Frontal cortex (tissue), 4 donors: Measurements from ENCODE around the gene MACO1. TPM values are rescaled to one million over a fixed set of nuclear protein-coding genes. Genes with fewer than 3 reads are reported as not detected.
A peak's percentile ranks its signal among the peaks of the same experiment; 100 is the strongest.

Source experiments
- DNase-seq, 2 donors: peaks; one replicate each; pipeline ENCODE4 v3.0.0; 2012; ENCODE audit warnings: low spot score in 2 of 2
- FAIRE-seq: peaks from 2 replicates; lab custom pipeline; 2012; peaks lifted over from hg19 to GRCh38; lab: Jason Lieb, UNC
- total RNA-seq: library from RNA; depleted of rRNA; stranded (reverse); fragments of >200 nt; gene quantifications from one replicate; pipeline ENCODE4 v1.2.3, GENCODE V29; 2014
- donor health status: control.
- donor health status: control.
- donor health status: control.

The MACO1 gene
- total RNA-seq, 1 donor from 2014 or later, result 103 TPM

DNA sequence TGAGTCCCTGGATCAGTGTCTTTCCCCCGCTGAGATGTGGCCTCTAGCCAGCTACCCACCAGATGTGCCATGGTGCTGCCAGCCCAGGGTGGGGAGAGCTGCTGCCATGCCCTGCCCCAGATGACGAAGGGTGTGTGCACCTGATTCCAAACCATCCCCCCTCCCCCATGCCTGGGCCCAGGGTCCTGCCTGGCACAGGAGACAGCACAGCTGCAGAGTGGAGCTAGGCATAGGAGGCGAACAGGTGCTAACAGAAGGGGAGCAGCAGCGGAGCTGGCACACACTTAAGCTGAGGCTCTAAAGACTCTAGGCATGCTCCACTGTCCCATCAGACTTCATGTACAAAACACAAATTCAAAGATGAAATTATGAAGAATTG, 103.7 kb downstream of the MACO1 start:
- FAIRE-seq, result no peak
- no peak for DNase-seq

DNA sequence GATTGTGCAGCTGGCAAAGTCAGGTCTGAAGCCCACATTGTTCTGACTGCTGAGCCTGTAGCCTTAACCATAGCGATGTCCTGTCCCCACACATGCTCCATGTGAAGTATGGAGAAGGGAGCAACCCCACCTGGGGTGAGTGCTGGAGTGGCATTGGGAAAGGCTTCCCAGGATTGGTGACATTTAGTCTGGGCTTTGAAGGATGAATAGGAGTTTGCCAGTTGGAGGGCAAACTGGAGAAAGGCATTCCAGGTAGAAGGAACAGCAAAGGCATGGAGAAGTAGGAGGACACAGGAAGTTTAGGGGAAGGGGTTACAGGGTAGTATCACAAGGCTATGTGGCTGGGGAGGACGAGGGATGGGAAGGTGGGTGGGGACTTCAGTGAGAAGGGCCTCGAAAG, 105.4 kb downstream of the MACO1 start:
- DNase-seq (no peak), FAIRE-seq (no peak)

DNA sequence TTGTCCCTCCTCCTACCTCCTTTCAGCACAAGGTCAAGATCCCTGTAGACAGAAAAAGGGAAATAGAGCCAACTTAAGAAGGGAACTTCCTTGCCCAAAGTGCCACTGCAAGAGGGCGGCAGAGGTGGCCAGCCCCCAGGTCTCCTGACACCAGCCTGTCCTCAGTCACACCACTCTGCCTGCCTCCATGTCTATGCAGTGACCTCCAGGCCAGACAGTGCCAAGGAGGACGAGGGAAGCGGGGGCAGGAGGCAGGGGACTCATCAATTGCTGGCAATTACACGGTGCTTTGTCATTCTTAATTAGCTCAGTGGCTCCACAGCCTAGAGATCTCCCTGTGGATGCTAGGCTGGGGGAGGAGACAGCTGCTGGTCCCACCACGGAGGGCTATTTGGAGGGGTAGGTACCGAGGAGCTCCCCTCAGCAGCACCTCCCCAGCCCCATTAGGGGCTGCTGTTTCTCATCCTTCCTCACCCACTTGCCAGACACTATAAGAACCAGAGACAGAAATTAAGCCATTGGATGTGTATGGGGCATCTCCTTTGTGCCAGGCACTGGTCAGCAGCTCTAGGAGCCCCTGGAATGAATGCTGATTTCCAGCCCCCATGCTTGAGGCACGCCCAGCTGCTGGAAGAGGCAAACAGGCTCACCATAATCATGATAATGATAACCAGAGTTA, 106.6 kb downstream of the MACO1 start:
- FAIRE-seq (no peak), DNase-seq (no peak)

DNA sequence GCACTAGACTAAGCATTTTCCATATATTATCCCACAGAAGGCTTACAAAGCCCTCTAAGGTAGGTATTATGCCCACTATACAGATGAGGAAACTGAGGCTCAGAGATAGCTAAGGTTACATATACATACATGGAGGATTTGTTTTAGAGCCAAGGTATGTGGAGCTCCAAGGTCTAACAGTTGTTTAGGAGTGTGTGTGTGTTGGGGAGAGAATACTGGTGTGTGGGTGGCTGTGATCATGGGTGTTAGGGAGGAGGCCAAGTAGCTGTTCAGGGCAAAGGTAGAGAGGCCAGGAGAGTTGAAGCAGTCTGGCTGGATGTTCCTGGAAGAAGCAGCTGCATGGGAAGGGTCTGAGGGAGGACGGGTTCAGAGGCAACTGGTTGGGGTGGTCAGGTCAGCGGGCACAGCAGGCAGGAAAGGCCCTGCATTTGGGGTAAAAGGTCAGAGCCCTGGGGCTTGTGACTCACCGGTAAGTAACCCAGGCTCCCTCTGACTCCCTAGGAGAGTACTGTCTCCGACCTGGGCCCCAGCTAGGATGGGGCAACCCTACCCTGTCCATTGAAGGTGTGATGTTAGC, 107.6 kb downstream of the MACO1 start:
- DNase-seq (no peak), FAIRE-seq (no peak)

DNA sequence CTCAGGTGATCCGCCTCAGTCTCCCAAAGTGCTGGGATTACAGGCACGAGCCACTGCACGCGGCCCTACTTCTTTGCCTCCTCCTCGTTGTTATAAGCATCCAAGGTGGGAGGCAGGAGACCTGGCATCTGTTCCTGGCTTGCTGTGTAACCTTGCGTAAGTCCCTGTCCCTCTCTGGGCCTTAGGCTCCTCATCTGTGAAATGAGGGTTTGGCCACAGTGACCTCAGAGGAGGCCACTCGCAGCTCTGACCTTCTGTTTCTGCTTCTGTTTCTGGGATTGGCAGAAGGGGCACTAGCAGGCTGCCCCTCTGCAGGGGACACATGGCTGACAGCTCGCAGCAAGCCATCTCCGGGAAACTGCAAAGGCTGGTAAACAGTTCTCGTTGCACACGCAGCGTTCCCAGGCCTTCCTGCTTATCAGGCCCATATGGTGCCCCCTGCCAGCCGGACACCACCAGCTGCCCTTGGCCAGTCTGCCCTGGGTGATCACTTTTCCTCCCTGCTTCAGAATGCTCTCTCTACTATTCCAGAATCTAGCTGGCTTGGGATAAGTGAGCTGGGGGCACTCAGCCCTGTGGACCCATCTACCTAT, 110.1 kb downstream of the MACO1 start:
- no peak for DNase-seq

DNA sequence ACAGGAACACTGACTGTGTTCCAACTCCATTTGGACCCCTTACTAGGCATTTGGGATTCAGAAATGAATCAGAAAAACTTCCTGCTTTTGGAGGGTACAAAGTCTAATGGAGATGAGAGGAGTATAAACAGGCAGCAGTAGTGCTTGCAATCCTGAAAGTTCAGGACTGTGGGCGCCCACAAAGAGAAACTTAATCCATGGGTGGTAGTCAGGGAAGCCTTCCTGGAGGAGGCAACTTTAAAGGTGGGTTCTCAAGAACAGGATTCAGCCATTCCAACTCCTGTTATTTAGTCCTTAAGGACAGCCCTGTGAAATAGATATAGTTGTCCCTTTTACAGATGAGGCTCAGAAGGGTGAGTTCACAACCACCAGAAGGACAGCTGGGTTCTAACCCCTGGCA, 110.7 kb downstream of the MACO1 start:
- FAIRE-seq (no peak), DNase-seq (no peak)

More for the DNA sequence above, 110.1 kb downstream of the MACO1 start:
- no peak for FAIRE-seq

DNA sequence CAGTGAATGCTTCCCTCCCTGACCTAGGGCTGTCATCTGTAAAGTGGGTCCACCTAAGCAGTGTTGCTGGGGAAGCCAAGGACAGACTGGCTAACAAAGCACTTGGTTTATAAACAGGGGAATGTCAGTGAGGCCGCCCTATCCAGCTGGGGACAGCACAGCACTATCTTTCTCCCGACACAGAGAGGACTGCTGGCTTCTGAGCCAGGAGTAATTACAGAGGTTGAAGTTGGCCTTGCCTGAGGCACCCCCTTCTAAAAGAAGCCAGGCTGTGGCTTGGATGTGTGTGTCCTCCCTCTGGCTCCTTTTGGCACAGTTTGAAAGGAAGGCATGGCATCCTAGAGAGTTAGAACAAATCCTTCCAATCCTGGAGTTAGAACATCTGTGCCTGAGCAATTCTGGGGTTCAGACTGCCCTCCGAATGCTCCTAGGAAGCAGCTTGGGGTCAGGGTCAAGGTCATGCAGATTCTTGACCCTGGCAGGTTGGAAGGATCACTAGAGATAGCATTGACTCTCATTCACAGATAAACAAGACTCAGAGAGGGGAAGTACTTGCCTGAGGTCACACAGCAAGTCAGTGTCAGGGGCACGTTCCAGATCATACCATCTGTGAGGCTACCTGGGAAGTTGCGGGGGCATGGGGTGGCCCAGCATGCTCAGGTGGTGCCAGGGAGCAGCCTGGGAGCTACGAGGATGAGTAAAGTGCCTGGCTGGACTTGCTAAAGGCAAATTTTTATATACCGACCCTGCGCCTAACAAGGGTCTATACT, 111.4 kb downstream of the MACO1 start:
- no peak for FAIRE-seq
- DNase-seq, result peak in 1 of 2 donors; percentile 48

DNA sequence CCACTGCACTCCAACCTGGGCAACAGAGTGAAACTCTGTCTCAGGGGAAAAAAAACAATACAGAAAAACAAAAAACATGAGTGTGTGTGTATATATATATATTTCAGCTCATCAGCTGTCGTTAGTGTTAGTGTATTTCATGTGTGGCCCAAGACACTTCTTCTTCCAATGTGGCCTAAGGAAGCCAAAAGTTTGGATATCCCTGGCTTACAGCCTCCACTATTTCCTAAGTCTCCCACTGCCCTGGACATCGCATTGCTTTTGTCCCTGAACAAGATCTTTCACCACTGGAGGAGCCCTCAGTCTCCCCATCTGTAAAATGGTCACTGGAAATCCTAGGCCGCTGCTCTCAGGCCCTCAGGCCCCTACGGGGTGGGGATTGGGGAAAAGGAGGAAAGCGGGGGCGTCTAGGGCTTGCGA, 112.3 kb downstream of the MACO1 start:
- DNase-seq, result no peak
- no peak for FAIRE-seq

DNA sequence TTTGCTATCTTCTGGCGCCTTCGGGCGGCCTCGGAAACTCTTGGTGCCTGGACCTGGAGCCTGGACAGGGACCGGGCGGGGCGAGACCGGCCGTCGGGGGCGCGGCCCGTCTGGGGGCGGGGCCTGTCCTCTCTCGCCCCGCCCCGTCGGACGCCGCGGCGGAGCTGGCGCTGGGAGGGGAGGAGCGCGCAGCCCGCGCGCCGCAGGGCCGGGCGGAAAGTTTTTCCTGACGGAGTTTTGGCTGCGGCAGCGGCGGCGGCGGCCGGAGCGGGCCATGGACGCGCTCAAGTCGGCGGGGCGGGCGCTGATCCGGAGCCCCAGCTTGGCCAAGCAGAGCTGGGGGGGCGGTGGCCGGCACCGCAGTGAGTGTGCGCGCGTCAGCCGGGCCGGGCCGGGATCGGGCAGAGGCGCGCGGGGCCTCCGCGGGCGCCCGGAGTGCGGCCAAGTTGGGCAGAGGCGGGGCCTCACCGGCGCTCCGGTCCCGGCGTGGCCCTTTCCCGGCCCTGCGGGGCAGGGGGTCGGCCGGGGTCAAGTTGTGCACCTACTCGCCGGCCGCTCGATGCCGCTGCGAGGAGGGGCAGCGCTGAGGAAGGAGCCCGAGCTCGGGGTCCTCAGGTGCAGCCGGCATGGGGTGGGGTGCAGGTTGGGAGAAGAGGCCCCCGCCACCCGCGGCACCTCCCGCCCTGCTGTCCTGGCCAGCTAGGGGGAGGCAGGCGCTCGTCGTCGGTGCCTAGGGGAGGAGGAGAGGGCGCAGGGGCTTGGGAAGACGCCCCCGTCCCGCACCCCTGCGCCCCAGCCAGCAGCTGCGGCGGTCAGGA, 112.9 kb downstream of the MACO1 start, which contains the start of gene LDLRAP1:
TSS of gene LDLRAP1 (plus strand) at position 182 of the 818 bp plus-strand sequence. CDS start at position 275, 93 bp downstream.
- no peak for FAIRE-seq
- peak; percentile 88 to 93 for DNase-seq

DNA sequence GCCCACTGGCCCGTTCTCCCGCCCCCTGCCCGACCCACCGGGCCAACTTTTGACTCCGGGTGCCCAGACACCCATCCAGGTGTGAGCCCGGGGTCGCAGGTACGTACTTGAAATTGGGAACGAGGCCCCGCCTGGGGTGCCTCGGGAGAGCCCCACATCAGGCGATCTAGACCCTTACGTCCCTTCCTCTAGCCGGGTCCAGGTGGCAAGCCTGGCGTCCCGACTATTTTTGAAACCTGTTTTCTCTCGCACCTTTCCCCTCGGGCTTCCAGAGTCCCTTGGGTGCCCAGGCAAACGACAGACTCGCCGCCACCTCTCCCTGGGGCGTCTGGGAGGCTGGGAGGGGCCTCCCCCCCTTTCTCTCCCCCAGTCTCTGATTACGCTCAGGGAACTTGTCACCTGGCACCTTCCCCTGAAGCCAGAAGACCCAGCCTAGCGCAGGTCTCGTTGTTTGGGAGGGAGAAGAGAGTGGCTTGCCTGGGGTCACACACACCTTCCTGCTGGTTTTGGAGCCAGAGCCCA, 113.6 kb downstream of the MACO1 start:
- FAIRE-seq (no peak), DNase-seq (no peak)

DNA sequence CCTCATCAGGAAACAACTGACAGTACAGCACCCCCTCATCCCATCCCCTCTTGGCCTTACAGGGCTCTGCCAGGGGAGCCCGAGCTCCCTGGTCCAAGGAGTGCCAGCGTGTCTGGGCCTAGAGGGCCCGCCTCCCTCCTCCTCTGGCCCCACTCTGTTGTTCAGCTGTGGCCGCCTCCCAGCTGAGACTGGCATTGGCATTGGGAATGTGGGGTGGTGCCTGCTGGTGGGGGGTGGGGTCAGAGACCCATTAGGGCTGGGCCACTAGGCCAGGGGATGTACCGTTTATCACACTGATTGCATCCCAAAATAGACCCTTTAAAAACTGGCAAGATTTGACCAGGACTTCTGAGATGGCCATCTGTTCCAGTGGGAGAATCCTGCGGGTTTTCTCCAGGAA, 114.1 kb downstream of the MACO1 start:
- FAIRE-seq, result no peak
- peak; percentile 50 to 69 for DNase-seq

DNA sequence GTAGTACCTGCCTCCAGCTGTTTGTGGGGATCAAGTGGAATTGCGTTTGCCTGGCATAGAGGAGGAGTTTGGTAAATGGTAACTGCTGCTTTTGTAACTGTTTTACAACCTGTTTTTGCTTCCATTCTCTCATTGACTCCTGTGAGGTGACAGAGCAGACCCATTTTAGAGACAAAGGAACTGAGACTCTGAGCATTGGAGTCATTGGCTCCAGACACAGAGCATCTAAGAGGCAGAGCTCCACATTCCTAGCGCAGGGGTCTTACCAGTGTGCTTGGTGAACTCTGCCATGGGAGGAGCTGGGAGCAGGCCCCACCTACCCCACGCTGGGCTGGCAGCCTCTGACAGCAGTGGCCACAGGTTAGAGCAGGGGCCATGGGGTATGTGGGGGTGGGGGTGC, 115.1 kb downstream of the MACO1 start:
- FAIRE-seq, result no peak
- no peak for DNase-seq

DNA sequence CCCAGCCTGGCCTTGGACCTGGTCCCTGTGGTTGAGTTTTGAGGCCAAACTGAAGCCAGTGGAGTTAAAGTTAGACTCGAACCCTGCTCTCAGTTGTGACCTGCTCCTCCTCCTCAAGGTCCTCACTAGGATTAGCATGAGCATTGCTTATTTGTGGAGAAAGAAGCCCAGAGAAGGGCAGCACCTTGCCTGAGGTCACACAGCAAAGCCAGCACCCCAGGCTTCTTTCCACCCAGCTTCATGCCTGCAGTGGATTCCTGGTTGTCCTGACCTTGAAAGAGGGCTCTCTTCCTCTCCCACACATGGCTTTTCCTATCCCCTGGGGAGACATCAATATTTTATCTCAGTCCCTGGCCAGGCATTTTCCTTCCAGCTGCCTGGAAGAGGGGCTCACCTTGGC, 115.5 kb downstream of the MACO1 start:
- FAIRE-seq, result no peak
- DNase-seq, result no peak

DNA sequence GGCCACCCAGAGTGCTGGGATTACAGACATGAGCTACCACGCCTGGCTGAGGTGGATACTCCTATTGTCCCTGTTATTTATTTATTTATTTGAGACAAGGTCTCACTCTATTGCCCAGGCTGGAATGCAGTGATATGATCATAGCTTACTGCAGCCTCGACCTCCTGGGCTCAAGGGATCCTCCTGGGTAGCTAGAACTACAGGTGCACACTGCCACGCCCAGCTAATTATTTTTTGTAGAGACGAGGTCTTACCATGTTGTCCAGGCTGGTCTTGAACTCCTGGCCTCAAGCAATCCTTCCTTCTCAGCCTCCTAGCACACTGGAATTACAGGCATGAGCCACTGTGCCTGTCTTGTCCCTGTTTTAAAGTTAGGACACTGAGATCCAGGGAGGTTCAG, 117.9 kb downstream of the MACO1 start:
- FAIRE-seq, result no peak
- DNase-seq, result no peak

DNA sequence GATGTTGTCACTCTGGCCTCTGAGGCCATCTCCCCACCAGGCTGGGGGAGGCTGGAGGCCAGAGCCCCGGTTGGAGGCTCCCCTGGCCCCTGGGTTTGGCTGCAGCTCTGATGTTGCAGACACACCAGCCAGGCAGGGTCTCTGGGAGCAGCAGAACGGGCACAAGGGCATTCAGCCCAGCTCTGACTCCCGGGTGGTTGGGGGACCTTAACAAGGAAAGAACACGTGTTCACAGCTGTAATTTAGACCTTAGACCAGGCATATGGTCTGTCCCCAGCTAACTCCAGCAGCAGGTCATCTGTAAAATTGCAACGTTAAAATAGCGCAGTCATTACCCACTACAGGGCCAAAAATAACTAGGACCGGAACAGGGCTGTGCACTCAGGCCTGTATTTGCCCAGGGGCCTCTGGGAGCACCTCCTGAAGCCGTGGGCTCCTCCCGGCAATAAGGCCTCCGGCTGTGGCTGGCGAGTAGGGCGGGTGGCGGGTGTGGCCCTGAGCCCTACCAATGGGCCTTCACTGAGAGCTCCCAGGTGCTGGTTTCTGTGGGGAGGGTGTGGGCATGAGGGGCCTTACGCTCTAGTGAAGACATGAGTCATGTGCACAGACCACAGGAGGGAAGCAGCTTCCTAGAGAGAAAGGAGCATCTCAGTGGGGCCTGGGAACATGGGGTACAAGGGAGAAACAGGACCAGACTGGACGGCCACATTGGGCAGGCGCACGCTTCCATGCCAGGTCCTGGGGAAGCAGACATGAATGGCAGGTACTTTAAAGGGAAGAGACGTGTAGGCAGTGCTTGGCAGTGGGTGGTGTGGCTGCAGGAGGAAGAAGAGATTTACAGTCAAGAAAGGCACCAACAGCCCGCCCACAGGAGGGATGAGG, 118.8 kb downstream of the MACO1 start:
- DNase-seq (peak in 1 of 2 donors; percentile 58), FAIRE-seq (no peak)
